ENCODE data around the gene DOK5.

Gene DOK5

GRCh38 chr20:54557806-54558590 lies 82.6 kb downstream of the DOK5 start:
- TF ChIP-seq CTCF (IDR thresholded peaks at IDR 0.05; ENCODE audit: control insufficient read depth, insufficient read depth, low read depth, low read length, missing control alignments): no peak
- H3K4me3 ChIP-seq (ENCODE audit: control insufficient read depth, low read depth, low read length): no peak overlapping the region
- no peak for DNase-seq (ENCODE audit: low read depth)

- DNase-seq (ENCODE audit: low read depth): no peak
- no peak overlapping the region for H3K4me3 ChIP-seq (ENCODE audit: control insufficient read depth, low read depth, low read length)
- TF ChIP-seq CTCF (IDR thresholded peaks at IDR 0.05; ENCODE audit: control insufficient read depth, insufficient read depth, low read depth, low read length, missing control alignments): no peak
Observed at GRCh38 chr20:54559890-54560289, 84.5 kb downstream of the DOK5 start.

GRCh38 chr20:54560357-54560756 lies 85.0 kb downstream of the DOK5 start:
- DNase-seq (ENCODE audit: low read depth): no peak
- TF ChIP-seq CTCF (IDR thresholded peaks at IDR 0.05; ENCODE audit: control insufficient read depth, insufficient read depth, low read depth, low read length, missing control alignments): no peak
- H3K4me3 ChIP-seq (ENCODE audit: control insufficient read depth, low read depth, low read length): no peak overlapping the region

GRCh38 chr20:54565255-54565654 lies 89.9 kb downstream of the DOK5 start:
- no peak for DNase-seq (ENCODE audit: low read depth)
- no peak overlapping the region for H3K4me3 ChIP-seq (ENCODE audit: control insufficient read depth, low read depth, low read length)
- TF ChIP-seq CTCF (IDR thresholded peaks at IDR 0.05; ENCODE audit: control insufficient read depth, insufficient read depth, low read depth, low read length, missing control alignments): no peak

GRCh38 chr20:54566031-54566688 lies 90.8 kb downstream of the DOK5 start:
- no peak for TF ChIP-seq CTCF (IDR thresholded peaks at IDR 0.05; ENCODE audit: control insufficient read depth, insufficient read depth, low read depth, low read length, missing control alignments)
- no peak overlapping the region for H3K4me3 ChIP-seq (ENCODE audit: control insufficient read depth, low read depth, low read length)
- no peak for DNase-seq (ENCODE audit: low read depth)

GRCh38 chr20:54570561-54570960 lies 95.2 kb downstream of the DOK5 start:
- DNase-seq (ENCODE audit: low read depth): no peak
- no peak overlapping the region for H3K4me3 ChIP-seq (ENCODE audit: control insufficient read depth, low read depth, low read length)
- no peak for TF ChIP-seq CTCF (IDR thresholded peaks at IDR 0.05; ENCODE audit: control insufficient read depth, insufficient read depth, low read depth, low read length, missing control alignments)

All from AG09309 (cell line).